HG03175 (cell line): ENCODE measurements around the gene UPP1.
A peak's percentile ranks its signal among the peaks of the same experiment; 100 is the strongest.
"Not testable (repeated sequence)": the region's sequence is repeated elsewhere in the genome, so short reads cannot be mapped to it uniquely, and the experiment has no call there.

ENCODE experiments used
- ATAC-seq: cut with Tn5 transposase; IDR thresholded peaks from one replicate; pipeline ENCODE4 v1.9.1; 2021; ENCODE audit warnings: mild to moderate bottlenecking, moderate library complexity; ENCODE audit not compliant: unreplicated experiment

Gene UPP1

DNA sequence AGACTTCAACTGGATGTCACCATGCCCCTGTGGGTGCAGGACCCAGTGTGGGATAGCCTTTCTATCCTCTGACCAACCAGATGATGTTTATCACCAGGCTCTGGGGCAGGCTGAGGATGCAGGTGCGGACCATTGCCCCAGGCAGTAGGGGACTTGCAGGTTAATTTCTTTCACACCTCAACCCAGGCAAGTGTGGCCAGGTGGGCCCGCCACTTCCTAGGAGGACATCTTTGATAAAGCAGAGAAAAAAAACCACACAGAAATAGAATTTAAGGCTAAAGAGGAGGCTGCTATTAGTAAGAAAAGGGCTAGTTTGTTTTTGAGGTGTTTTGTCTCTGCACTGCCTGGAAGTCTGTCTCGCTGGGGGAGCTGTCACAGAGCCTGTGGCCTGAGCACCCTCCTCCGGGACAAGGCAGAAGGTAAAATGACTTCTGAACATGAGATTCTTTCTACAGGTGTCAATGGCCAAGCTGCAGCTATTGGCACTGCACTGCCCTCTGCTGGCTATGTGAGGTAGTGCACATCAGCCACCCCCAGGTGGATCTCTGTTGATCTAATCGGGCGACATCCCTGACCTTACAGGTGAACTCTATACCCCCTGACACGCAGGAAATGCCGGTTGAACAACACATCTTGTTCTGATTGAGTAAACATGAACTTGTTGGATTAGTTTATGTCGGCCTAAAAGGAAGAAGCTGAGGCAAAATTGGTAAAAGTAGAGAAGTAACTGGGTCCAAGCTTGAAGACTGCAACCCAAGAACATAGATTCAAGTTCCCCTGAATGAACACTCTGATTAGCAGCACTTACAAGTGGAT is 21.0 kb downstream of the UPP1 start:
- ATAC-seq: peak; percentile 92

DNA sequence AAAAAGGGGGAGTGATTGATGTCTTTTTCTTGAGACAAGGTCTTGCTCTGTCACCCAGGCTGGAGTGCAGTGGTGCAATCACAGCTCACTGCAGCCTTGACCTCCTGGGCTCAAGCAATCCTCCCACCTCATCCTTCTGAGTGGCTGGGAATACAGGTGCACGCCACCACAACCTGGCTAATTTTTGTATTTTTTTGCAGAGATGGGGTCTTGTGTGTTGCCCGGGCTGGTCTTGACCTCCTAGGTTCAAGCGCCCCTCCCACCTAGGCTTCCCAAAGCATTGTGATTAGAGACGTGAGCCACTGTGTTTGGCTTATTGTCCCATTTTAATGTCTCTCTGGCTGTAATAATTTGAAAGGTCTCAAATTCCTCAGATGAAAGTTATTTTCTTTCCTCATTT is 21.8 kb downstream of the UPP1 start:
- no peak for ATAC-seq

- ATAC-seq: no peak
Measured at GRCh38 chr7:48111596-48111995, 22.5 kb downstream of the UPP1 start.

DNA sequence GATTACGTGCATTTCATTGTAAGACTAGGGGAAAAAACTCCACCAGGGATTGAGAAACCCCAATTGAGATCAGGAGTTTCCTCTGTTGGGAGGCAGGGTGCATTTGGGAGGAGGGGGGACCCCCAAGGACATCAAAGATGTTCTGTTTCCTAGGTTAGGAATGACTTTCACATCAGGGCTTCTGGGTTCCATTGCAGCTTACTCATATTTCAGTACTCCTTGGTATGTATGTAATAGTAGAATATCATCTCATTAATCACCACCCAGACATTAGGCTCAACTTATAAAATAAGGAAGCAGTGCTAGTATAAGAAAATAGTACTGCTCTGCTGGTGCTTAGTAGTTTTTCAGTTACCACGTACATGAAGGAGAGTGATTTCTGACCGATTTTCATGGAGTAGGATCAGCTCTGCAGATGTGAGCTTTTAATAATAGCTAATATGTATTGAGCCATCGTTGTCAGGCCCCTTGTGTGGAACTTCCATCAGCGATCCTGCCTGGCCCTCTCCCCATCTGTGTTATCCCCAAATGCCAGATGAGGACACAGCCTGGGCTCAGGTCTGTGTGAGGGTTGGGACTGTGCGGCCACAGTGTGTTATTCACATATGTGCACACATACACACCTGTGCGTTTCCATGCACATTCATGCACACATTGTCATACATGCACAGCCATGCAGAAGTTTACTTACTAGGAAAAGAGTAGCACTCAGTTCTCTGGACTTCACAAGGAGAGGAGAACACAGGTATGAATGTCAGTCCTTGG is 23.5 kb downstream of the UPP1 start:
- no peak for ATAC-seq

GRCh38 chr7:48113275-48113674 is 24.2 kb downstream of the UPP1 start:
- ATAC-seq: no peak

DNA sequence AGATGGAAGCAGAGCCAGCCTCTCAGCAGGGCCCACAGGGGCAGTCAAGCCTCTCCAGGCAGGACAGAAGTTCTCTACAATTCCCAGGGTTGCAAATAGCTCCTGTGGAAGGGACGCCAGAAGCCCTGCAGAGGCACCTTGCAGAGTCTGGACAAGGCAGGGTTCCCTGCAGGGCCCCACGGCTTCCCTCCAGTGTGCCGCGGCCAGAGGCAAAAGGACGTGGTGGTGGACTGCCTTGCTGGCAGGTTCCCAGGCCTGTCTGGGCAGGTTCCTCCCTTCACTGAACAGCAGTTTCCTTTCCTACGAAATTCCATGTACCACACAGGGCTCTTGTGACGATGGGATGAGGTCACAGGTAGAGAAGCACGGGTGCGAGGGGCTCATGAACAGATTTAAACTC is 25.1 kb downstream of the UPP1 start:
- ATAC-seq: no peak

DNA sequence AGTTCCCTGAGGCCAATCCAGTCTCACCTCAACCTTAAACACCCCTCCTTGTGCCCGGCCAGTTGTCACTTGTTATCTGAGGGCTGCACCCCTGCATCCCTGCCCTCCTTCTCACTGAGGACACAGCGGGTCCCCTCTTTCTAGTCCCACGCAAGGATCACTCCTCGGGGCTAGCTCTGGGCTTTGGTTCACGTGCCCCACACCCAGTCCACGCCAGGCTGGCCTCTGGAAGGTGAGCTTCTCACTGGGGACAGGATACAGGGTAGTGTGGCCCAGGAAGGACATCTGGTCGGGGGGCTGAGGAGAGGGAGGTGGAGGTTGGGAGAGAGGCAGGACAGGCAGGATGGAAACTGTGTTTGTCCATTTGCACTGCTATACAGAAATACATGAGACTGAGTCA is 25.5 kb downstream of the UPP1 start:
- no peak for ATAC-seq

GRCh38 chr7:48116043-48116442 is 27.0 kb downstream of the UPP1 start:
- ATAC-seq: no peak

GRCh38 chr7:48118041-48118440 is 29.0 kb downstream of the UPP1 start:
- no peak for ATAC-seq

- not testable (repeated sequence) for ATAC-seq
Measured at GRCh38 chr7:48120536-48120935, 31.5 kb downstream of the UPP1 start.

DNA sequence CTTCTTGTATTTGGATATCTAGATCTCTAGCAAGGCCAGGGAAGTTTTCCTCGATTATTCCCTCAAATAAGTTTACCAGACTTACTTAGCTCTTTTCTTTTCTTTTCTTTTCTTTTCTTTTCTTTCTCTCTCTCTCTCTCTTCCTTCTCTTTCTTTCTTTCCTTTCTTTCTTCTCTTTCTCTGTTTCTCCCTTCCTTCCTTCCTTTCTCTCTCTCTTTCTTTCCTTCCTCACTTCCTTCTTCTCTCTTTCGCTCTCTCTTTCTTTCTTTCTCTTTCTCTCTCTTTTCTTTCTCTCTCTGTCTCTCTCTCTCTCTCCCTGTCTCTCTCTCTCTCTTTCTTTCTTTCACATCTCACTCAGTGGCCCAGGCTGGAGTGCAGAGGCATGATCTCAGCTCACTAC is 37.0 kb downstream of the UPP1 start:
- ATAC-seq: no peak

DNA sequence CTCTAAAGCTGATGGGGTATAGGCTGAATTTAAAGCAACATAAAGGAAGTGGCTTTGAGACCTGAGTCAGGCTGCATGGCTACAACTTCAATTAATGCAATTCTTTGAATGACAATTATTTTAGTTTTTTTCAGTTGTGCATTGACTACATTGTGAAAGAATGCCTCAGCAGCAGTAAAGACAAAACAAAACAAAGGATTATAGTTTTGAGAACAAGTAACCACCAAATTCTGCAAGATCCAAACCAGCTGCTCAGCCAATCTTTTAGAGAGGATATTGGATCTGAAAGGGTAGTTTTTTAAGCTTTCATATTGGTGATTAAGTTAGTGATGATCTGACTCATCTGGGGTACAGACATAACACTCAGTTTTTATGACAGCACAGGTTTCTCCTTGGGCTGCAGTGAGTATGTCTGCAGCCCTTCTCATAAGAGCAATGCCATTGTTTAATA is 41.6 kb downstream of the UPP1 start:
- peak; percentile 73 for ATAC-seq

GRCh38 chr7:48132792-48133191 is 43.7 kb downstream of the UPP1 start:
- no peak for ATAC-seq

DNA sequence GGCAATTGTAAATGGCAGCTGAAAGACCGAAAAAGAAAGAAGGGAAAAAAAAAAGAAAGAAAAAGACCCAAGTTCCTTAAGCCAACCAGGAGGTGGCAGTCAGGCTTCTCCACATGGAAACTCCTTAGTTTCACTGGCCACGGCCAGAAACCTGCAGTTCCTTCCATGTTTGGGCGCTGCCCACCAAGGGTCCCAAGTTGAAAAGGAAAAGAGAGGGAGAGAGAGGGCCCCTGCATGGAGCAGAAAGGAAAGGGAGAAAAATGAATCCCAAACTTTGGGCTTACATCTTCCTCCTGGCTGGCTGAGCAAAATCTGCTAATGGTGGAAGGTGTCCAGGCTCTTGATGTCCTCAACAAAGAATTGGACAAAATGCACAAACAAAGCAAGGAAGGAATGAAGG is 50.4 kb downstream of the UPP1 start:
- no peak for ATAC-seq

- ATAC-seq: no peak
Measured at GRCh38 chr7:48140001-48140681, 51.1 kb downstream of the UPP1 start.

GRCh38 chr7:48141521-48141920 is 52.5 kb downstream of the UPP1 start:
- no peak for ATAC-seq

- no peak for ATAC-seq
Measured at GRCh38 chr7:48144291-48144768, 55.3 kb downstream of the UPP1 start.

GRCh38 chr7:48147078-48147591 is 58.1 kb downstream of the UPP1 start:
- no peak for ATAC-seq

DNA sequence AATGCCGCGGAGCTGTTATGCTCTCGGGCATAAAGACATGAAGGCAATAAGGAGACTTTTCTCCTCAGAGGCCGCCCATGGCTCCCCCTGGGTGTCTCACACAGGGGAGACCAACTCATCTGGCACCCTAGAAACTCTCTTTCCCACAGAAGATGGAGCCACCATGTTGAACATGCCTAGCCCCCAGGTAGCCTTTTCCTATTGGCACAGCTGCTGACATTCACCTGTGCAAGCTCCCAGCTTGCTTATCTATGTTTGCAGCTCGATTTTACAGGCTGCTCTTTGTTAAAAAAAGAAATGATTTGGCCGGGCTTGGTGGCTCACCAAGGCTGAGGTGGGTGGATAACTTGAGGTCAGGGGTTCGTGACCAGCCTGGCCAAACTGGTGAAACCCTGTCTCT is 58.6 kb downstream of the UPP1 start:
- ATAC-seq: not testable (repeated sequence)

DNA sequence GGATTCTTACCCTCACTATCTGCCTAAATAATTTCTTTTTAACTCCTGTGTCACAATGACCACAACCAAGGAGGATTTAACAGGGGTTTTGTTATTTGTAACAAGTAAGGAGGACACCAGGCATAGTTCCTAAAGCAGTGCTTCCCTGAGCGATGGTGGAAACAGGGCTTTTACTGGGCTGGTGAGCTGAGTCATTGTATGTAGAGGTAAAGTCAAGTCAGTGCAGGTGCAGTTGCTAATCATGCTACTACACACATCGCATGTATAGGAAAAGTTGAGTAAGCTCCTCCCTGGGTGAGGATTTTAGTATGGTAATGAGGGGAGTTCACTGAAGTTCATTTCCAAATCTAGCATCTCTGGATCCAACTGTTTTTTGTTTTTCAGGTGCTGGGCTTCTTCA is 59.2 kb downstream of the UPP1 start:
- ATAC-seq: no peak

GRCh38 chr7:48149058-48149457 is 60.0 kb downstream of the UPP1 start:
- ATAC-seq: no peak
